ENCODE data around the gene DHRSX.
"Not testable (repeated sequence)": the region's sequence is repeated elsewhere in the genome, so short reads cannot be mapped to it uniquely, and the experiment has no call there.

Gene DHRSX

GRCh38 chrX:2299871-2300270 lies 200.9 kb downstream of the DHRSX start:
- no peak for DNase-seq

DNA sequence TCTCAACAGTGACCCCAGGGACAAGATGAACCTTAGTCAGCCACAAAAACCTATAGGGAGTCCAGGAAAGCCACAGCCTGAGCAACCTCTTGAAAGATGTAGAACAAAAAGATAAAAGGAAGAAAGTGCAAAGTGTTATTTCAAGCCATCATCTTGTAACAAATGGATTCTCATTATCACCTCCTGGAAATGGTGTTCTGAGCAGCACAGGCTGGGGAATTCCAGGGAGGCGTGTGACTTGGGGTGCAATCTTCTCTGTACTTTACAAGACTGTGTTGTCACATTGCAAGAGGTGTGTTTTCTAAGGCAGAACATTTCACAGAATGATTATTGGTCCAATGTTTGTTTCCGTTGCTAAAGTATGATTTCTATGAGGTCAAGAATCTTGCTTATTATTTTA lies 214.0 kb downstream of the DHRSX start:
- DNase-seq: no peak

- no peak for DNase-seq
Observed at GRCh38 chrX:2284601-2285000, 216.2 kb downstream of the DHRSX start.

- no peak for DNase-seq
Observed at GRCh38 chrX:2284133-2284532, 216.6 kb downstream of the DHRSX start.

DNA sequence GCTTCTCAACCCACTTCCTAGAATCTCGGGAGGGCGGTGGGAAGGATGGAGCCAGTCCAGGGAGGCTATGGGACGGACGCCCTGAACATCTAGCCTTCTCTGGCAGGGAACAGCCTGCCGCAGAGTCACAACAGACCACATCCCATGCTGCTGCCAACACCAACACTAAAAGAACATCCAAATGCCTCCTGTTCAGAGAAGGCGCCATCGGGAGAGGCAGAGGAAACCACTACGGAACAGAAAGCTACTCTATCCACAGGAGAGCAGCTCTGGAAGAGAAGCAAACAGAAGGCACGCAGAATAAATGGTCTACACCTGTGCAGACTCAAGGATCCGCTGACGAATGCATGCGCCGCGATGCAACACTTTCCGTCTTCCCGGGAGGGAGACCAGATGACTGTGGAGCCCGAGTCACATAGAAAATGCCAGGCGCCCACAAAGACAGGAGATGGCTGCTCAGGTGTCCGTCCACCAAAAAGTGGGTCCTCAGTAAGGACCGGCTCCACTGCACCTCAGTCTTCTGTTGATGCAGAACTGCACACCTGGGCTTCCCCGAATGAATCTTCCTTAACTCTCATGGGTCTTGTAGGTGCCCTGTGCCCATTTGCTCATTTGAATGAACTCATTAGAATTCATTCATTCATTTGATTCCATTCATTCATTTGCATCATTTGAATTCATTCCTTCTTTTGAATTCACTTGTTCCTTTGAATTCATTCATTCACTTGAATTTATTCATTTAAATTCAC lies 217.5 kb downstream of the DHRSX start:
- DNase-seq: no peak

DNA sequence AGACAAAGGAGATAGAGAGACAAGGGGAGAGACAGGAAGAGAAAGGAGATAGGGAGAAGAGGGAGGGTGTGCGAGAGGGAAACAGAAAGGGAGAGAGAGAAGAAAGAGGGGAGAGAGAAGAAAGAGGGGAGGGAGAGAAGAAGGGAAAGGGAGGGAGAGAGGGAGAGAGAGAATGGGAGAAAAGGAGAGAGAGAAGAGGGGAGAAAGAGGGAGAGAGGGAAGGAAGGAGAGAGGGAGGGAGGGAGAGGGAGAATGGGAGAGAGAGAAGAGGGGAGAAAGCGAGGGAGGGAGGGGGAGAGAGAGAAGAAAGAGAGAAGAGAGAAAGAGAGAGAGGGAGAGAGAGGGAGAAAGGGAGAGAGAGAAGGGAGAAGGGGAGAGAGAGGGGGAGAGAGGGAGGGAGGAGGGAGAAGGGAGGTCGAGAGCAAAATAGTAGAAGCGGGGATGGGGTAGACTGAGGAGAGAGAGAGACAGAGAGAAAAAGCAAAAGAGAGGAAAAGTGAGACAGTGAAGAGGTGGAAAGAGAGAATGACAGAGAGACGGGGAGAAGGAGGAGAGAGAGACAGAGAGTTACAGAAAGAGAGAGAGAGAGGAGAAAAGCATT lies 218.2 kb downstream of the DHRSX start:
- DNase-seq: no peak

- DNase-seq: no peak
Observed at GRCh38 chrX:2272337-2272736, 228.4 kb downstream of the DHRSX start.

DNA sequence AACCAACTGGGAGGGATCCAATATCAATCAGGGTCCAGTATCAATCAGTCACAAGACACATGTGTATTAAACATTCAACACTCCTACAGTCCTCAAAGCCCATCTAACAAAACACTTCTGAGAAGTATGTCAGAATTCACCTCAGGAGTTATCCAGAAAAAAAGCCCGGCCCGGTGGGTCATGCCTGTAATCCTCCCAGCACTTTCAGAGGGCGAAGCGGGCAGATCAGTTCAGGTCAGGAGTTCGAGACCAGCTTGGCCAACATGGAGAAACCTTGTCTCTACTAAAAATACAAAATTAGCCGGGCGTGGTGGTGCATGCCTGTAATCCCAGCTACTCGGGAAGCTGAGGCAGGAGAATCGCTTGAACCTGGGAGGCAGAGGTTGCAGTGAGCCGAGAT lies 229.2 kb downstream of the DHRSX start:
- not testable (repeated sequence) for DNase-seq

- not testable (repeated sequence) for DNase-seq
Observed at GRCh38 chrX:2270783-2271182, 230.0 kb downstream of the DHRSX start.

GRCh38 chrX:2267890-2268289 lies 232.9 kb downstream of the DHRSX start:
- DNase-seq: no peak

DNA sequence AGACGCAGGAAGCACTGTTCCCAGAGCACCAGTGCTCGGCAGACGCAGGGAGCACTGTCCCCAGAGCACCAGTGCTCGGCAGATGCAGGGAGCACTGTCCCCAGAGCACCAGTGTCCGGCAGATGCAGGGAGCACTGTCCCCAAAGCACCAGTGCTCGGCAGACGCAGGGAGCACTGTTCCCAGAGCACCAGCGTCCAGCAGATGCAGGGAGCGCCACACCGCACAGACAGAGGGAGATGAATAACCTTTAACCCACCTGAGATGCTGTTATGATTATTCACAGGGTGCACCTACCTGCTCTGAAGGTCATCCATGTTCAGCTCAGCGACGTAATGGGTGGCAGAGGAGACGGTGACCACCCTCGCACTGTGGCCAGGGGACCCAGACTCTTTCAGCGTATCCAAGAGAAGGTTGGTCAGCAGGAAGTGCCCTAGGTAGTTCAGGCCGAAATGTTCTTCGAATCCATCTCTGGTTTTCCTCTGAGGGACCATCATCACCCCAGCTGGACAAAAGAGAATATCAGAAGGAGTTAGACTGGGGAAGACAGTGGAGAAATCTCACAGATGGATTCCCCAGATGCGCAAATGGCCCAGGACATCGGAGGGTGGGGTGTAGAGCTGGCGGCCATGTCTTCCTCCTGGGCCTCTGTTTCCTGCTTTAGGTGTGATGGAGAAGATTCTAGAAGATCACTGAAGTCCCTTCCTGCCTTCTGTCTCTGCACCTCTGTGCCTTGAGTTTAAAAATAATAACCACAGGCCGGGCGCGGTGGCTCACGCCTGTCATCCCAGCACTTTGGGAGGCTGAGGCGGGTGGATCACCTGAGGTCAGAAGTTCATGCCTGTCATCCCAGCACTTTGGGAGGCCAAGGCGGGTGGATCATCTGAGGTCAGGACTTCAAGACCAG lies 234.1 kb downstream of the DHRSX start:
- no peak for DNase-seq

DNA sequence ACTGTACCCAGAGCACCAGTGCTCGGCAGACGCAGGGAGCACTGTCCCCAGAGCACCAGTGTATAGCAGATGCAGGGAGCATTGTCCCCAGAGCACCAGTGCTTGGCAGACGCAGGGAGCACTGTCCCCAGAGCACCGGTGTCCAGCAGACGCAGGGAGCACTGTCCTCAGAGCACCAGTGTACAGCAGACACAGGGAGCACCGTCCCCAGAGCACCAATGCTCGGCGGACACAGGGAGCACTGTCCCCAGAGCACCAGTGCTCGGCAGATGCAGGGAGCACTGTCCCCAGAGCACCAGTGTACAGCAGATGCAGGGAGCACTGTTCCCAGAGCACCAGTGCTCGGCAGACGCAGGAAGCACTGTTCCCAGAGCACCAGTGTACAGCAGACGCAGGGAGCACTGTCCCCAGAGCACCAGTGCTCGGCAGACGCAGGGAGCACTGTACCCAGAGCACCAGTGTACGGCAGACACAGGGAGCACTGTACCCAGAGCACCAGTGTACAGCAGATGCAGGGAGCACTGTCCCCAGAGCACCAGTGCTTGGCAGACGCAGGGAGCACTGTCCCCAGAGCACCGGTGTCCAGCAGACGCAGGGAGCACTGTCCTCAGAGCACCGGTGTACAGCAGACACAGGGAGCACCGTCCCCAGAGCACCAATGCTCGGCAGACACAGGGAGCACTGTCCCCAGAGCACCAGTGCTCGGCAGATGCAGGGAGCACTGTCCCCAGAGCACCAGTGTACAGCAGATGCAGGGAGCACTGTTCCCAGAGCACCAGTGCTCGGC lies 234.9 kb downstream of the DHRSX start:
- DNase-seq: not testable (repeated sequence)

DNA sequence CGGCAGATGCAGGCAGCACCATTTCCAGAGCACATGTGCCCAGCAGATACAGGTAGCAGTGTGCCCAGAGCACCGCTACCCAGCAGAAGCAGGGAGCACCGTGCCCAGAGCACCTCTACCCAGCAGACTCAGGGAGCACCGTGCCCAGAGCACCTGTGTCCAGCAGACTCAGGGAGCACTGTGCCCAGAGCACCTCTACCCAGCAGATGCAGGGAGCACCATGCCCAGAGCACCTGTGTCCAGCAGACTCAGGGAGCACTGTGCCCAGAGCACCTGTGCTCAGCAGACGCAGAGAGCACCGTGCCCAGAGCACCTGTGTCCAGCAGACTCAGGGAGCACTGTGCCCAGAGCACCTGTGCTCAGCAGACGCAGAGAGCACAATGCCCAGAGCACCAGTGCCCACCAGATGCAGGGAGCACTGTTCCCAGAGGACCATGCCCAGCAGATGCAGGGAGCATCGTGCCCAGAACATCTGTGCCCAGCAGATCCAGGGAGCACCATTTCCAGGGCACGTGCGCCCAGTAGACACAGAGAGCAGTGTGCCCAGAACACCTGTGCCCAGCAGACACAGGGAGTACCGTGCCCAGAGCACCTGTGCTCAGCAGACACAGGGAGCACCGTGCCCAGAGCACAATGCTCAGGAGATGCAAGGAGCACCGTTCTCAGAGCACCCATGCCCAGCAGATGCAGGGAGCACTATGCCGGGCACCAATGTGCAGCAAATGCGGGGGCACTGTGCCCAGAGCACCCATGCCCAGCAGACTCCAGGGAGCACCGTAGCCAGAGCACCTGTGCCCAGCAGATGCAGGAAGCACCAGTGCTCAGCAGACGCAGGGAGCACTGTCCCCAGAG lies 236.4 kb downstream of the DHRSX start:
- DNase-seq: no peak

DNA sequence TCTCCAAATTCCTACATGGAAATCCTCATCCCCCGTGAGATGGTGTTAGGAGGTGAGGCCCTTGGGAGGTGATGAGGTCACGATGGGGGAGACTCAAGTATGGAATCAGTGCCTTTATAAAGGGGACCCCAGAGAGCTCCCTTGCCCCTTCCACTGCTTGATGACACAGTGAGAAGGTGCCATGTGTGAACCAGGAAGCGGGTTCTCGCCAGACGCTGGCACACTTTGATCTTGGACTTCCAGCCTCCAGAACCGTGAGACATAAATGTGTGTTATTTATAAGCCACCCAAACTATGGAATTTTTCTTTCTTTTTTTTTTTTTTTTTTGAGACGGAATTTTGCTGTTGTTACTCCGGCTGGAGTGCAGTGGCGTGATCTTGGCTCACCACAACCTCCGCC lies 237.6 kb downstream of the DHRSX start:
- no peak for DNase-seq

DNA sequence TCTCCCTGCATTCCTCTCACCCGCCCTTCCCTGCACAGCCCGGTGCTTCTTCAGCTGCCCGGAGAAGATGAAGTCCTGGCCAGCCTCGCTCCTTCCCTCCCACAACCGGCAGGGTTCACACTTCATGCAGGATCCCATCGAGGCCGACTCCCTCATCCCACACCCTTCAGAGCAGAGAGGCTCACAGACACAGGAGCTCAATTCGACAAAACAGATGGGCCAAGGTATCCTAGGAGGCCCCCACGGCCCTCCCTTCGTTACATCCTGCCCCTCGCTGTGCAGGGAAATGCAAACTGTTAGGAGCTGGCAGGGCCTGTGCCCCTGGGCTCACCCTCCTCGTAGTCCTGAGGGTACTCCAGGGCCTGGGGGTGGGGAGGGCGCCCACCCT lies 238.1 kb downstream of the DHRSX start:
- no peak for DNase-seq

DNA sequence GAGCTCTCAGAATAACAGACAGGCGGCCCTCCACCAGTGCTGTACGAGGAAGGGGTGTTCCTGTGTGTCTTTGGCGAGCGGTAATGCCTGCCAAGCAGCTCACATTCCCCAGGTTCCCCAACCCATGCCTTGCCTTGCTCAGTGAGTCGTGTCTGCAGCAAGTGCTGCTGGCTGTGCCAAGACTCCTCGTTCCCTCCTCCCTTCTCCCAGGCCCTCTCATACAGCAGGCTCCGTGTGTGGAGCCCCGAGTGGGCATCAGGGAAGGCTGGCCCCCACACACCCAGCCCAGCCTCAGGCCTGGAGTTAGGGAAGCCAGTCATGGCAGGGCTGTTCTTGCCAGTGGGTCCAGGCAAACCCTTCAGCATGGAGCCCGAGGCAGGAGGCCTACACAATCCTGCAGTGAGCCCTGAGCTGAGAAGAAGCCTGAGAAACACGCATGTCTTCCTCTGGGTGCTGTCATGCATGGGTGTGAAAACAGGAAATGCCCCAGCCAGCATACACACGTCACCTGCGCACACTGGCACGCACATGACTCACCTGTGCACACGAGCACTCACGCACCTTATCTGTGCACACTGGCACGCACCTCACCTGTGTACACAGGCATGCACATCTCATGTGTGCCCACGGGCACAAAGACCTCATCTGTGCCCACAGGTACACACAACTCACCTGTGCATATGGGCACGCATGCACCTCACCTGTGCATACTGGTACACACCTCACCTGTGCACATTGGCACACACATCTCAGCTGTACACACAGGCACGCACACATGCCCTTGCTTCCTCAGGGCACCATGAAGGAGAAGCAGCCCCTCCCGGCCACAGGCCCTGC lies 238.7 kb downstream of the DHRSX start:
- no peak for DNase-seq

- no peak for DNase-seq
Observed at GRCh38 chrX:2252331-2253065, 248.3 kb downstream of the DHRSX start.

DNA sequence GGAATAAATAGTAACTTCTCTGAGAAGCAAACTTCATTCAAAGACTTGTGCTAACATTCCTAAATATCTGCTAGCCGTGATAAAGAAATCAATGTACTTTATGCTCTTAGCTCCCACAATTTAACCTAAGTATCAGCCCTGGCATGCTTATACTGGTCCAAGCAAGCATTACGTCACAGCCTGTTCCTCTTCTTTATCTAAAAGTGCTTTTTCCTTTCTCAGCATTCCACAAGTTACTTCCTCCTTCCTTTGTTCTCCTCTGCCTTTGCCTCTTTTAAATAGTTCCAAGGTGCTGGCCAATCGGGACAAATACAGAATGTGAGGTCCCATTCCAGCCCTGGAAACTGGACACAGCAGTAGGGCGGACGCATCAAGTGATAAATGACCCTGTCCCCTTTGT lies 249.6 kb downstream of the DHRSX start:
- DNase-seq: no peak

GRCh38 chrX:2243913-2244460 lies 256.8 kb downstream of the DHRSX start:
- no peak for DNase-seq

- no peak for DNase-seq
Observed at GRCh38 chrX:2242980-2243379, 257.8 kb downstream of the DHRSX start.

Data from stimulated activated CD4-positive, alpha-beta T cell treated with anti-CD3 and anti-CD28 coated beads, Interleukin-4, amount 100 ng/mL, for 4 hours (primary cell).